Right kidney (tissue), 1 donor: ENCODE measurements around the gene SKAP1.
"Not testable (repeated sequence)": the region's sequence is repeated elsewhere in the genome, so short reads cannot be mapped to it uniquely, and the experiment has no call there.

Experiments used
- DNase-seq: peaks from one replicate; pipeline ENCODE4 v3.0.0-alpha.2; 2016

Gene SKAP1

GRCh38 chr17:48283411-48283810 is 146.6 kb downstream of the SKAP1 start:
- DNase-seq, result no peak

GRCh38 chr17:48282303-48282702 is 147.7 kb downstream of the SKAP1 start:
- no peak for DNase-seq

DNA sequence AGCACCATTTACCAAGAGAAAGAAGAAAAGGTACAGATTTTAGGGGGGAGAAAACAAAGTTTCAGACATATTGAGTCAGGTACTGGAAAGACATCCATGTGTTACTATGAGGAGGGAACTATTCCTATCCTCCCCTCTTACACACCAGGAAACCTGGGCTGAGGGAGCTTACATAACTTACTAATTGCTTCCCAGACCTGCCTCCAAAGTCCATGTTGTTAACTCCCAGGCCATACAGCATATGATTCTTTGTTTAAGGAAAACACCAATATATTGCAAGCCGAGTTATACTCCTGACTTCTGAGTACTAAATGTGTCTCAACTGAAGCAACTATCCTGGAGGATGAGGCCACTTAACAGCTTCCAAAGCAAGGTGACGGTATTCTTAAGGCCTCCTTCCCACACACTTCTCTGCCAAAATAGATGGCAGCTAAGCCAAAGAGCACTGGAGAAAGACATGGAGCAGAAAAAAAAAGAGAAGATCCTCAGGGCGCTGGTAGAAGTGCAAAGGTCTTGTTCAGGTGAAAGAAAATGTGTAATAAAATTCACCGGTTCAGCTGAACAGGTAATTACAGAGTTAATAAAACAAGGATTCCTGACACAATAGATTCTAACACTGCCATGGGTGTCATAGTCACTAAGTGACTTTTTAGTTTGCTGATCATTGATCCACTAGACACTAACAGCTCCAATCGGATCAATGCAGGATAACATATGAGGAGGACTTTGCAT is 151.1 kb downstream of the SKAP1 start:
- DNase-seq, result no peak

DNA sequence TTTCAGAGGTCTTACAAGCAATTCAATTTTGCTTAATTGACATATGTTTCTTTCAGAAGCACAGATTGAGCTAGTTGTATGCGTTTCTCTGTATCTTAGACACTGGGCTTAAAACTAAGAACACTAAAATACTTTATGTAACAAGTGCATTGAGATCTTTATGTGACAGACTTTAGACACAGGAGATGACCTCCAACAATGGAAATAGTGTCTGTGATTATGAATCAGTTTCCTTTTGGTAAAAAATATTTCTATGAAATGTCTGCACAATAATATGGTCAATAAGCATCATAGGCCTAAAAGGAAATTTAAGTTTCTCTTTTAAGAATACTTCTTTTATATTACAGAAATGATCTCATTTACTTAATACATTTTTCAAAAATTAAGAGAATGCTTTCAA is 153.2 kb downstream of the SKAP1 start:
- no peak for DNase-seq

GRCh38 chr17:48270899-48271298 is 159.1 kb downstream of the SKAP1 start:
- no peak for DNase-seq

GRCh38 chr17:48269209-48269608 is 160.8 kb downstream of the SKAP1 start:
- DNase-seq, result no peak

DNA sequence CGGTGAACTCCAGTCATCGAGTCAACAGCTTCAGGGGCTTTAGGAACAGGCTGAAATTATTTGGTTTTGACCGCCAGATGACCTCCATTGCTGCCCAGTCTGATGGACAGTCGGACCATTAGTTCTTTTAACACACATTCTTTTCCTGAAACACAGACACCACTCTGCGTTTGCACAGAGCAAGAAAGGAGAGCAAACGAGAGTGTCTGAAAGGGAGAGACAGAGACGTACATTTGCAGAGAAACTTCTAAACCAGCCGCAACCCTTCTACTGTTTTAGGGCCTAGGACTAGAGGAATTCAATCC is 166.3 kb downstream of the SKAP1 start:
- DNase-seq, result peak; percentile 34

GRCh38 chr17:48262982-48263730 is 166.9 kb downstream of the SKAP1 start:
- no peak for DNase-seq

GRCh38 chr17:48261297-48261880 is 168.6 kb downstream of the SKAP1 start:
- DNase-seq, result no peak

GRCh38 chr17:48259694-48260291 is 170.2 kb downstream of the SKAP1 start:
- DNase-seq, result no peak

DNA sequence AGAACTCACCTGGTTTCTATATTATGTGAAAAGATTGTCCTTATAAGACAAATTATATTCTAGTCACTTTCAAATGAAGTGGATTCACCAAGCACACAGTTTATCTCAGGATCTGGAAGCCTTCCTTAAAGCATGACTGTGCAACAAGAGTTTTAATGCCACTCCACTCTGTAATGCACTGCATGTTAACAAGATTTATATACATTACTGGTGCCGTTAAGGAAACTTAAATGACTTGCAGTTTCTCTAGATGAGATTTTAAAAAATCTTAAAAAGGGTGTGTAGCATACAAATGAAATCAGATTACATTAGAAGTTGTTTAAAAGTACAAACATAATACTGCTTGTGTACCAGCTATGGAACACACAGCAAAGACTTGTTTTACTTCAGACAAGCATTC is 171.7 kb downstream of the SKAP1 start:
- no peak for DNase-seq

GRCh38 chr17:48255759-48256158 is 174.3 kb downstream of the SKAP1 start:
- DNase-seq, result no peak

GRCh38 chr17:48254896-48255295 is 175.1 kb downstream of the SKAP1 start:
- DNase-seq, result no peak

DNA sequence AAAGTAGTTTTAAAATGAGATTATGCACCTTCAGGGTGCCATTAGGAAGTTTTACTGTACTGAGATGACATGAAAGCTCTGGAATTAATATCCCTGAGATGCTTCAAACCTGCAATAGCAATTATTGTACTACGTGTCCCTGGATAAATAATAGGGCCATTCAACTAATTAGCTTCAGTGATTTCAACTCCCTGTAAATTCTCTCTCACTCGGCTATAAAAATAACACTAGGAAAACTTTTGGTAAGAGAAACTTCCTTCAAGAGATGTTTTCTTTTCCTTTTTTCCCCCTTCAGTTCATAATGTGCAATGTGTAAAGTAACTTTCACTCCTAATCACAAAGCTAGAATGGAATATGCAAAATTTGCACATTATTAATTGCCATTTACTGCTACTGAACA is 176.0 kb downstream of the SKAP1 start:
- DNase-seq, result no peak

GRCh38 chr17:48251950-48252349 is 178.1 kb downstream of the SKAP1 start:
- DNase-seq, result no peak

DNA sequence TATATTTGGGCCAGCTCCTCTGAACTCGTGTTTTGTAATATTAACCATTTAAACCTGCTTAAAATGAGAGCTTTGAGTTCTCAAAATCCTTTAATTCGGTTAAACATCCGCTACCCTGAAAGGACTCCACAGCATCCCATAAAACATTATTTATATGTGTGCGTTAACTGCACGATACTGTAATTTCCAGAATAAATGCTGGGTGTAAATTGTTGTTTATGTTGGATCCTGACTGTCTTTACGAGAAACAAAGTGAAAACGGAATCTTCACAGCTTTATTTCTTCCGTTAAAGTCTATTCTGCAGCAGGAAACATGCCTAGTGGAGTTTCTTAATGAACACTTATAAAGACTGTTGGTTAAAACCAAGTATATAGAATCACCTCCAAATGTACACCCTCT is 179.1 kb downstream of the SKAP1 start:
- no peak for DNase-seq

- not testable (repeated sequence) for DNase-seq
These were observed 180.0 kb downstream of the SKAP1 start for GRCh38 chr17:48250059-48250458.

- no peak for DNase-seq
These were observed 182.4 kb downstream of the SKAP1 start for GRCh38 chr17:48247603-48248002.

DNA sequence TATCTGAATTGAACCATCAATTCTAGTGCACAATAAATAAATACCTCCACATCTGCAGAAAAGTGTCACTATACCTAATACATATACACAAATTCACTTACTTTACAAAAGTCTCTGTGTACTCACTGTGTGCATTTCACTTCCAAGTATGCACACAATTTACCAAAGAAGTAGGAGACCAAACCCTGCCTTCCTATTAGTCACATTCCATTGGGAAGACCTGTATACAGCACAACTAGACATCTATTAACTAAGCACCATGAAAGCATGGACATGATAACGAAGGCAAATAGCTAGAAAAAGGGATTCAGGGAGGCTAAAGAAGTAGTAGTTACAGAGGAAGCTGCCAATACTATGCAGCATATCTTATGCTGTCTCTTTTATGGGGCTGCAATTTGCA is 183.0 kb downstream of the SKAP1 start:
- no peak for DNase-seq

DNA sequence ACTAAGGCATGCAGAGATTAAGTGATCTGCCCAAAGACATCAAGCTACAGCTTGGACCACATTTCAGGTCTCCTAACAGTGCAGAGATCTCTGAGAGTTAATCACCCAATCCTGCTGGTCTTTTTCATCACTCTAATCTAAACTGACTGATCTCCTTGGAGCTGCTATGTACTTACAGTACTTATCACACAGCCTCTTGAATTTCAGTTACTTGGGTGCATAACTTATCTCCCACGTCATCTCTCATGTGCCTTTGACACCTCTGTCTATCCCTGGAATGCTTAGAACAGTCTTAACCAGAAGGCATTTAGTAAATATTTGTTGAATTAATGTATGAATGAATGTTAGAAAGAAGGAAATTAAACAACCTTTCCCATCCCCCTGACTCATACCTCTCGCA is 183.4 kb downstream of the SKAP1 start:
- no peak for DNase-seq

GRCh38 chr17:48245465-48246033 is 184.5 kb downstream of the SKAP1 start:
- not testable (repeated sequence) for DNase-seq

DNA sequence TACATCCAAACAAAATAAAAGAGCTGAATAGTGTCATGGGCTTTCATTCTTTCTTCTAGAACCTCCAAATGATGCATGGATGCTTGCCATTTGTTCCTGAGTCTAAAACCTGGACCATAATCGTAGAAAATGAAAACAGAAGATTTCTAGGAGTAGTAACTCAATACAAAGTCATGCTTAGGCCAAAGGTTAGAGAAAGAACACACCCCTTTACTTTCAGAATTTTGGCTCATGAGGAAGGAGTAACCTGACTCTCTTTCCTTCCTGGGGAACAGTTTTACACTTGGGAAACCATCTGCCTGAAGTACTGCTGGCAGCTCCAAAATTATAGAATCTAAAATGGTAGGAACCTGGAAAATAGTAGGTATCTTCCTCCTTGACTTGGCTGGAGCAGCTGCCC is 185.2 kb downstream of the SKAP1 start:
- no peak for DNase-seq

DNA sequence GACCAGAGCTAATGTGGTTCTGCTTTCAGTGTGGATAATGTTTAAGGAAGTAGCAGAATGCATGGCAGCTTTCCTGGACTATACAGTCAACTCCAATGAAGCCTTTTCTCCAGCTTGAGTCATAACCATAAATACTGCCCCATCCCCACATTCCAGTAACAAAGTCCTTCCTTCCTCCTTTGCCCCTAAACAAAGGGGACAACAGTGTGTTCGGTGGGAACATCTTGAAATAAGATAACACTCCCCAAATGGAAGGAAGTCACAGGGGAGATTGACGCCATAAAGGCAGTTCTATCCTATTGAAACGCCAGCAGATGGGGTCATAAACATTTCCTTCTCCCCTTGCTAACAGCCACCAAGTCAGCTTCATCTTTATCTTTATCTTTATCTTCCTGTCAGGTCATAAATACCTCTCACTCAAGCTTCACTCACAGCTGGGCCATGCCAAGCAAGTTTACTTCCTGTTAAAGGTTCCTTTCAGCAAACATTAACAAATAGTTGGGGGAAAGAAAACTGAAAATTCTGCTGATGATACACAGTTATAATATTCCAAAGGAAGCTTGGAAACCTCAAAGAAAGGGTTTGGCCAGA is 185.8 kb downstream of the SKAP1 start:
- DNase-seq, result no peak
